HEK293 (cell line): ENCODE data around the gene CCDC40.

Source experiments
- CTCF ChIP-seq: fragments of 450-650 bp; formaldehyde crosslinking; IDR thresholded peaks from 2 replicates; pipeline ENCODE4 v1.5.1; 2016; ENCODE audit warnings: missing biosample characterization, missing genetic modification characterization
- KLF8 ChIP-seq: fragments of 450-650 bp; formaldehyde crosslinking; IDR thresholded peaks from 2 replicates; pipeline ENCODE4 v1.5.1; 2016; ENCODE audit warnings: missing biosample characterization, missing genetic modification characterization
- MZF1 ChIP-seq: fragments of 450-650 bp; formaldehyde crosslinking; IDR thresholded peaks from 2 replicates; pipeline ENCODE4 v1.5.1; 2017; ENCODE audit warnings: missing biosample characterization, missing genetic modification characterization, borderline replicate concordance
- ZBTB21 ChIP-seq: fragments of 450-650 bp; formaldehyde crosslinking; IDR thresholded peaks from 2 replicates; pipeline ENCODE4 v1.5.1; 2017; ENCODE audit warnings: missing biosample characterization, missing genetic modification characterization
- ZNF202 ChIP-seq: fragments of 450-650 bp; formaldehyde crosslinking; IDR thresholded peaks from 2 replicates; pipeline ENCODE4 v1.5.1; 2016; ENCODE audit warnings: missing biosample characterization, missing genetic modification characterization, borderline replicate concordance
- ZNF211 ChIP-seq: fragments of 450-650 bp; formaldehyde crosslinking; IDR thresholded peaks from 2 replicates; pipeline ENCODE4 v1.5.1; 2016; ENCODE audit warnings: low read depth, missing biosample characterization, missing genetic modification characterization
- ZNF292 ChIP-seq: fragments of 450-650 bp; formaldehyde crosslinking; IDR thresholded peaks from 2 replicates; pipeline ENCODE4 v1.5.1; 2016; ENCODE audit warnings: low read depth, missing biosample characterization, missing genetic modification characterization, borderline replicate concordance
- ZNF335 ChIP-seq: fragments of 450-650 bp; formaldehyde crosslinking; conservative IDR thresholded peaks from 2 replicates; pipeline ENCODE4 v1.5.1; 2016; ENCODE audit warnings: missing biosample characterization, missing genetic modification characterization
- ZNF362 ChIP-seq: fragments of 450-650 bp; formaldehyde crosslinking; IDR thresholded peaks from 2 replicates; pipeline ENCODE4 v1.5.1; 2016; ENCODE audit warnings: missing biosample characterization, missing genetic modification characterization

- TF ChIP-seq ZNF292 (tag by site-specific recombination) (no peak), CTCF (tag by site-specific recombination) (no peak), ZNF335 (no peak), ZNF202 (tag by site-specific recombination) (no peak), KLF8 (tag by site-specific recombination) (no peak), ZNF211 (tag by site-specific recombination) (no peak), ZBTB21 (tag by site-specific recombination) (no peak), MZF1 (tag by site-specific recombination) (no peak), ZNF362 (tag by site-specific recombination) (no peak)
These were observed 45.7 kb upstream of the CCDC40 start for GRCh38 chr17:79990704-79991103.
